Body of pancreas (tissue), 4 donors: ENCODE results near the gene ZBTB46.
"Not testable (repeated sequence)": the region's sequence is repeated elsewhere in the genome, so short reads cannot be mapped to it uniquely, and the experiment has no call there.

Experiments
- POLR2A ChIP-seq, 3 donors: fragments of 450-650 bp; IDR thresholded peaks; one replicate each; pipeline ENCODE4 v1.6.1; 2016; ENCODE audit warnings: antibody characterized with exemption in 3 of 3, mild to moderate bottlenecking in 2 of 3
- TF ChIP-seq, protein P1 (sequence below), 7 experiments: fragments of 450-650 bp in 4 of 7; fragments of 200-600 bp in 3 of 7; sonication (generic) in 3 of 7; IDR thresholded peaks; one replicate each; pipeline ENCODE4 v1.5.1; 2016 to 2019; ENCODE audit warnings: antibody characterized with exemption in 7 of 7

DNA sequence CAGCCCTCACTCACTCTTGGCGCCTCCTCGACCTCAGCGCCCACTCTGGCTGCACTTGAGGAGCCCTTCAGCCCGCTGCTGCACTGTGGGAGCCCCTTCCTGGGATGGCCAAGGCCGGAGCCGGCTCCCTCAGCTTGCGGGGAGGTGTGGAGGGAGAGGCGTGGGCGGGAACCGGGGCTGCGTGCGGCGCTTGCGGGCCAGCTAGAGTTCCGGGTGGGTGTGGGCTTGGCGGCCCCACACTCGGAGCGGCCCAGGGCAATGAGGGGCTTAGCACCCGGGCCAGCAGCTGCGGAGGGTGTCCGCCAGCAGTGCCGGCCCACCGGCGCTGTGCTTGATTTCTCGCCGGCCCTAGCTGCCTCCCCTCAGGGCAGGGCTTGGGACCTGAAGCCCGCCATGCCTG is 30.7 kb downstream of the ZBTB46 start:
- TF ChIP-seq, protein P1, sequence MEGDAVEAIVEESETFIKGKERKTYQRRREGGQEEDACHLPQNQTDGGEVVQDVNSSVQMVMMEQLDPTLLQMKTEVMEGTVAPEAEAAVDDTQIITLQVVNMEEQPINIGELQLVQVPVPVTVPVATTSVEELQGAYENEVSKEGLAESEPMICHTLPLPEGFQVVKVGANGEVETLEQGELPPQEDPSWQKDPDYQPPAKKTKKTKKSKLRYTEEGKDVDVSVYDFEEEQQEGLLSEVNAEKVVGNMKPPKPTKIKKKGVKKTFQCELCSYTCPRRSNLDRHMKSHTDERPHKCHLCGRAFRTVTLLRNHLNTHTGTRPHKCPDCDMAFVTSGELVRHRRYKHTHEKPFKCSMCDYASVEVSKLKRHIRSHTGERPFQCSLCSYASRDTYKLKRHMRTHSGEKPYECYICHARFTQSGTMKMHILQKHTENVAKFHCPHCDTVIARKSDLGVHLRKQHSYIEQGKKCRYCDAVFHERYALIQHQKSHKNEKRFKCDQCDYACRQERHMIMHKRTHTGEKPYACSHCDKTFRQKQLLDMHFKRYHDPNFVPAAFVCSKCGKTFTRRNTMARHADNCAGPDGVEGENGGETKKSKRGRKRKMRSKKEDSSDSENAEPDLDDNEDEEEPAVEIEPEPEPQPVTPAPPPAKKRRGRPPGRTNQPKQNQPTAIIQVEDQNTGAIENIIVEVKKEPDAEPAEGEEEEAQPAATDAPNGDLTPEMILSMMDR (IDR thresholded peaks at IDR 0.05) = not testable (repeated sequence)
- TF ChIP-seq POLR2A (IDR thresholded peaks at IDR 0.05) = not testable (repeated sequence)
